ENCODE data around the gene XPO6.
A peak's percentile ranks its signal among the peaks of the same experiment; 100 is the strongest.

Gene XPO6

GRCh38 chr16:28059841-28060575, 151.8 kb downstream of the XPO6 start:
- DNase-seq: no peak

GRCh38 chr16:28058839-28059589, 152.8 kb downstream of the XPO6 start:
- peak in 1 of 2 experiments; percentile 15 for DNase-seq

- DNase-seq: no peak
These were observed 153.8 kb downstream of the XPO6 start for GRCh38 chr16:28057949-28058348.

GRCh38 chr16:28053461-28053860, 158.3 kb downstream of the XPO6 start:
- no peak for DNase-seq

- no peak for DNase-seq
These were observed 159.3 kb downstream of the XPO6 start for GRCh38 chr16:28052274-28053128.

GRCh38 chr16:28051486-28051885, 160.3 kb downstream of the XPO6 start:
- no peak for DNase-seq

All from stimulated activated CD4-positive, alpha-beta T cell treated with anti-CD3 and anti-CD28 coated beads, Interleukin-4, amount 100 ng/mL, for 4 hours (primary cell).